H9 (cell line): ENCODE measurements around the gene DNAH11. TPM values are rescaled to one million over a fixed set of nuclear protein-coding genes. Genes with fewer than 3 reads are reported as not detected.

Source experiments
- DNase-seq: peaks from one replicate; pipeline ENCODE4 v3.0.0-alpha.2; 2017
- H2AFZ ChIP-seq: one replicate; pipeline ENCODE4 v1.6.1; 2013; ENCODE audit warnings: mild to moderate bottlenecking, low read length, control low read depth, moderate library complexity
- H2AK5ac ChIP-seq: 2 replicates; pipeline ENCODE4 v1.6.1; 2013; ENCODE audit warnings: low read length, control low read depth, mixed read lengths; ENCODE audit not compliant: insufficient read length
- H2BK120ac ChIP-seq: one replicate; pipeline ENCODE4 v1.6.1; 2013; ENCODE audit warnings: low read depth, mild to moderate bottlenecking, low read length, control low read depth, inconsistent platforms; ENCODE audit not compliant: poor library complexity, severe bottlenecking
- H2BK12ac ChIP-seq: 2 replicates; pipeline ENCODE4 v1.6.1; 2013; ENCODE audit warnings: low read length, control low read depth, mixed read lengths, low read depth; ENCODE audit not compliant: insufficient read length
- H2BK15ac ChIP-seq: 2 replicates; pipeline ENCODE4 v1.6.1; 2013; ENCODE audit warnings: low read depth, low read length, control low read depth
- H2BK20ac ChIP-seq: one replicate; pipeline ENCODE4 v1.6.1; 2013; ENCODE audit warnings: low read depth, mild to moderate bottlenecking, low read length, control low read depth, inconsistent platforms; ENCODE audit not compliant: poor library complexity, severe bottlenecking
- H2BK5ac ChIP-seq: 2 replicates; pipeline ENCODE4 v1.6.1; 2013; ENCODE audit warnings: low read length, control low read depth, mixed read lengths; ENCODE audit not compliant: insufficient read length
- H3K14ac ChIP-seq: 2 replicates; pipeline ENCODE4 v1.6.1; 2013; ENCODE audit warnings: low read length, control low read depth; ENCODE audit not compliant: insufficient read depth
- H3K18ac ChIP-seq: 2 replicates; pipeline ENCODE4 v1.6.1; 2013; ENCODE audit warnings: low read depth, mild to moderate bottlenecking, mixed read lengths, low read length, control low read depth; ENCODE audit not compliant: insufficient read length
- H3K23ac ChIP-seq: 2 replicates; pipeline ENCODE4 v1.6.1; 2013; ENCODE audit warnings: low read length, control low read depth, mixed read lengths, low read depth; ENCODE audit not compliant: insufficient read length
- H3K23me2 ChIP-seq: 2 replicates; pipeline ENCODE4 v1.6.1; 2013; ENCODE audit warnings: low read depth, mild to moderate bottlenecking, mixed read lengths, low read length, control low read depth; ENCODE audit not compliant: insufficient read length, poor library complexity, severe bottlenecking
- H3K27ac ChIP-seq: 2 replicates; pipeline ENCODE4 v1.5.1; 2013; ENCODE audit warnings: low read length, control low read depth, mixed read lengths, low read depth; ENCODE audit not compliant: insufficient read length
- H3K27me3 ChIP-seq: 2 replicates; pipeline ENCODE4 v1.6.1; 2013; ENCODE audit warnings: low read length, control low read depth, inconsistent platforms; ENCODE audit not compliant: insufficient read depth
- H3K4ac ChIP-seq: 2 replicates; pipeline ENCODE4 v1.6.1; 2013; ENCODE audit warnings: low read depth, mild to moderate bottlenecking, control low read depth, inconsistent platforms, low read length, moderate library complexity
- H3K4me1 ChIP-seq: 2 replicates; pipeline ENCODE4 v1.6.1; 2013; ENCODE audit warnings: low read length, control low read depth, inconsistent platforms; ENCODE audit not compliant: insufficient read depth
- H3K4me2 ChIP-seq: 2 replicates; pipeline ENCODE4 v1.6.1; 2013; ENCODE audit warnings: low read length, control low read depth, mixed read lengths; ENCODE audit not compliant: insufficient read length, insufficient read depth
- H3K56ac ChIP-seq: 2 replicates; pipeline ENCODE4 v1.6.1; 2013; ENCODE audit warnings: low read depth, mild to moderate bottlenecking, mixed read lengths, low read length, control low read depth; ENCODE audit not compliant: insufficient read length
- H3K79me1 ChIP-seq: 2 replicates; pipeline ENCODE4 v1.6.1; 2013; ENCODE audit warnings: low read depth, mild to moderate bottlenecking, moderate library complexity, low read length, control low read depth, inconsistent platforms; ENCODE audit not compliant: insufficient read depth, poor library complexity, severe bottlenecking
- H3K79me2 ChIP-seq: 2 replicates; pipeline ENCODE4 v1.6.1; 2013; ENCODE audit warnings: low read length, control low read depth, inconsistent platforms; ENCODE audit not compliant: insufficient read depth
- H3K9ac ChIP-seq: 2 replicates; pipeline ENCODE4 v1.6.1; 2013; ENCODE audit warnings: low read length, control low read depth, mixed read lengths; ENCODE audit not compliant: insufficient read length; ENCODE audit errors: extremely low read depth
- H3K9me3 ChIP-seq: one replicate; pipeline ENCODE4 v1.6.1; 2013; ENCODE audit warnings: low read depth, low read length, inconsistent platforms; ENCODE audit not compliant: control insufficient read depth
- H3T11ph ChIP-seq: one replicate; pipeline ENCODE4 v1.6.1; 2013; ENCODE audit warnings: mild to moderate bottlenecking, low read length, control low read depth, inconsistent platforms
- H4K20me1 ChIP-seq: one replicate; pipeline ENCODE4 v1.6.1; 2013; ENCODE audit not compliant: control insufficient read depth, insufficient read length, insufficient read depth
- H4K5ac ChIP-seq: 2 replicates; pipeline ENCODE4 v1.6.1; 2013; ENCODE audit warnings: low read depth, mild to moderate bottlenecking, mixed read lengths, low read length, control low read depth; ENCODE audit not compliant: insufficient read length
- H4K8ac ChIP-seq: replicated peaks from 2 replicates; pipeline ENCODE4 v1.6.1; 2013; ENCODE audit warnings: low read length, control low read depth, mixed read lengths, low read depth; ENCODE audit not compliant: insufficient read length
- H4K91ac ChIP-seq: 2 replicates; pipeline ENCODE4 v1.6.1; 2013; ENCODE audit warnings: low read depth, mild to moderate bottlenecking, moderate library complexity, mixed read lengths, low read length, control low read depth; ENCODE audit not compliant: insufficient read length
- H3K27ac Mint-ChIP-seq, 3 experiments: 2 replicates in 2 of 3; 3 replicates in 1 of 3; pipeline ENCODE4 v1.8.0; 2020 to 2021; ENCODE audit warnings: mixed read lengths in 3 of 3, mild to moderate bottlenecking in 1 of 3, moderate library complexity in 1 of 3
- H3K27me3 Mint-ChIP-seq: 2 replicates; pipeline ENCODE4 v1.8.0; 2021; ENCODE audit warnings: low read depth, mild to moderate bottlenecking, moderate library complexity, mixed read lengths
- H3K36me3 Mint-ChIP-seq, 3 experiments: 2 replicates in 2 of 3; 3 replicates in 1 of 3; pipeline ENCODE4 v1.8.0; 2020 to 2021; ENCODE audit warnings: low read depth in 3 of 3, mixed read lengths in 3 of 3; ENCODE audit not compliant: insufficient read depth in 1 of 3
- H3K4me1 Mint-ChIP-seq, 2 experiments: 2 replicates each; pipeline ENCODE4 v1.8.0; 2020; ENCODE audit warnings: mixed read lengths in 2 of 2
- H3K4me3 Mint-ChIP-seq, 2 experiments: 2 replicates in 1 of 2; 3 replicates in 1 of 2; pipeline ENCODE4 v1.8.0; 2020 to 2021; ENCODE audit warnings: mild to moderate bottlenecking in 2 of 2, mixed read lengths in 2 of 2, moderate library complexity in 1 of 2
- H3K9me3 Mint-ChIP-seq, 2 experiments: 2 replicates in 1 of 2; 3 replicates in 1 of 2; pipeline ENCODE4 v1.8.0; 2020; ENCODE audit warnings: mild to moderate bottlenecking in 2 of 2, mixed read lengths in 2 of 2, moderate library complexity in 1 of 2
- CTCF ChIP-seq: fragments of 200-600 bp; sonication (generic); conservative IDR thresholded peaks from 3 replicates; pipeline ENCODE4 v1.8.0; 2021; ENCODE audit warnings: antibody characterized with exemption, mild to moderate bottlenecking
- WGBS: extraction: QIAGEN DNeasy Blood & Tissue Kit; methylation state at CpG from one replicate; pipeline ENCODE4 v1.1.7; 2013; ENCODE audit warnings: missing lambda C conversion rate, low lambda C conversion rate, mixed read lengths; ENCODE audit not compliant: insufficient read length; ENCODE audit errors: extremely low coverage; 5-methylcytosine and 5-hydroxymethylcytosine counted together
- total RNA-seq: library from RNA; stranded (reverse); gene quantifications from 2 replicates; pipeline ENCODE4 v1.2.1, GENCODE V29; 2021

DNAH11 gene
- total RNA-seq, 1 experiment from 2014 or later: 2.5 TPM

- DNase-seq: no peak
- no peak overlapping the region for H3K18ac ChIP-seq
- Mint-ChIP-seq H3K4me1 (peaks cover 13% of the 10 kb centered on the region in 2 experiments), H3K27ac (no peak overlapping the region; a peak in 1 of 7 replicates), H3K36me3 (peaks cover 62 to 84% (median 79%) of the 10 kb centered on the region in 3 experiments), H3K9me3 (no peaks in the 10 kb centered on the region), H3K27me3 (no peaks in the 10 kb centered on the region), H3K4me3 (no peak overlapping the region)
- H3K56ac ChIP-seq: no peak overlapping the region
- 0 out of 2 replicates have a peak, but pooled peaks cover 2% of the 10 kb centered on the region for H3K79me2 ChIP-seq
- no peaks in the 10 kb centered on the region for H4K20me1 ChIP-seq
- H3K4me2 ChIP-seq: no peak overlapping the region
- no peak overlapping the region for H3K9ac ChIP-seq
- no peak overlapping the region for H4K8ac ChIP-seq
- no peaks in the 10 kb centered on the region for H3K4me1 ChIP-seq
- H3K14ac ChIP-seq: no peak overlapping the region
- H2BK12ac ChIP-seq: no peak overlapping the region
- TF ChIP-seq CTCF: no peak
- H3T11ph ChIP-seq: no peak overlapping the region
- H3K4ac ChIP-seq: no peak overlapping the region
- H4K5ac ChIP-seq: no peak overlapping the region
- no peaks in the 10 kb centered on the region for H3K9me3 ChIP-seq
- no peak overlapping the region for H3K23ac ChIP-seq
- H2BK5ac ChIP-seq: no peak overlapping the region
- H2BK20ac ChIP-seq: no peak overlapping the region
- H4K91ac ChIP-seq: no peak overlapping the region
- no peak overlapping the region for H2AFZ ChIP-seq
- H3K79me1 ChIP-seq: peaks cover 3% of the 10 kb centered on the region
- no peaks in the 10 kb centered on the region for H3K27me3 ChIP-seq
- H2BK120ac ChIP-seq: no peak overlapping the region
- no peak overlapping the region for H3K27ac ChIP-seq
- no peak overlapping the region for H2BK15ac ChIP-seq
- WGBS: 100% methylated on average over 1 of the region's 7 CpGs
- no peak overlapping the region for H2AK5ac ChIP-seq
- H3K23me2 ChIP-seq: no peaks in the 10 kb centered on the region
Observed at GRCh38 chr7:21912305-21912704, 369.5 kb downstream of the DNAH11 start.
